HepG2 (cell line): ENCODE data around the gene ZNF23. TPM values are rescaled to one million over a fixed set of nuclear protein-coding genes. Genes with fewer than 3 reads are reported as not detected.

ENCODE experiments used
- BATF2 ChIP-seq: sonication (generic); formaldehyde crosslinking; IDR thresholded peaks from 2 replicates; pipeline ENCODE4 v1.8.0; 2022; ENCODE audit warnings: mild to moderate bottlenecking, missing genetic modification reagents, moderate library complexity
- BORCS8-MEF2B ChIP-seq: sonication (generic); formaldehyde crosslinking; IDR thresholded peaks from 2 replicates; pipeline ENCODE4 v1.8.0; 2022; ENCODE audit warnings: mild to moderate bottlenecking, missing genetic modification reagents
- DMTF1 ChIP-seq: sonication (generic); formaldehyde crosslinking; IDR thresholded peaks from 2 replicates; pipeline ENCODE4 v1.4.0; 2020; ENCODE audit warnings: mild to moderate bottlenecking, missing genetic modification reagents
- ETV6 ChIP-seq: sonication (generic); formaldehyde crosslinking; conservative IDR thresholded peaks from 2 replicates; pipeline ENCODE4 v1.4.0; 2020; ENCODE audit warnings: missing genetic modification reagents
- GABPA ChIP-seq, 2 experiments: IDR thresholded peaks; 2 replicates each; pipeline ENCODE4 v1.6.1; 2011 to 2016; ENCODE audit warnings: low read depth in 2 of 2, low read length in 1 of 2, missing biosample characterization in 1 of 2, missing genetic modification characterization in 1 of 2
- MEIS1 ChIP-seq: sonication (generic); formaldehyde crosslinking; IDR thresholded peaks from 2 replicates; pipeline ENCODE4 v1.9.0; 2021; ENCODE audit warnings: mild to moderate bottlenecking, missing genetic modification reagents, moderate library complexity, borderline replicate concordance
- NR2C2 ChIP-seq: sonication (generic); formaldehyde crosslinking; IDR thresholded peaks from 2 replicates; pipeline ENCODE4 v1.4.0; 2020; ENCODE audit warnings: missing genetic modification reagents, mild to moderate bottlenecking, moderate library complexity, borderline replicate concordance
- NR2F1 ChIP-seq, 2 experiments: fragments of 450-650 bp in 1 of 2; formaldehyde crosslinking in 1 of 2; IDR thresholded peaks; 2 replicates each; pipeline versions ENCODE4 v1.5.0 to v1.6.1; 2016 to 2020; ENCODE audit warnings: mild to moderate bottlenecking in 1 of 2, missing compliant biosample characterization in 1 of 2, missing genetic modification reagents in 1 of 2, moderate library complexity in 1 of 2
- NR2F6 ChIP-seq, 2 experiments: IDR thresholded peaks; 2 replicates each; pipeline ENCODE4 v1.6.1; 2016; ENCODE audit warnings: antibody characterized with exemption in 1 of 2, mild to moderate bottlenecking in 1 of 2
- POLR2AphosphoS5 ChIP-seq: IDR thresholded peaks from 2 replicates; pipeline ENCODE4 v1.6.1; 2012; ENCODE audit warnings: low read depth, low read length
- ZFY ChIP-seq: sonication (generic); formaldehyde crosslinking; IDR thresholded peaks from 2 replicates; pipeline ENCODE4 v1.4.0; 2020; ENCODE audit warnings: missing genetic modification reagents
- ZNF414 ChIP-seq: sonication (generic); formaldehyde crosslinking; IDR thresholded peaks from 2 replicates; pipeline ENCODE4 v1.5.0; 2020; ENCODE audit warnings: missing genetic modification reagents
- ZNF501 ChIP-seq: sonication (generic); formaldehyde crosslinking; IDR thresholded peaks from 2 replicates; pipeline ENCODE4 v1.5.1; 2020; ENCODE audit warnings: mild to moderate bottlenecking, moderate library complexity, missing genetic modification reagents
- ZNF598 ChIP-seq: sonication (generic); formaldehyde crosslinking; IDR thresholded peaks from 2 replicates; pipeline ENCODE4 v1.5.1; 2020; ENCODE audit warnings: mild to moderate bottlenecking, missing genetic modification reagents, borderline replicate concordance
- ZNF7 ChIP-seq: IDR thresholded peaks from 2 replicates; pipeline ENCODE4 v1.6.1; 2016; ENCODE audit warnings: missing biosample characterization, missing genetic modification reagents
- polyA plus RNA-seq, 8 experiments: library from polyadenylated mRNA; depleted of rRNA in 3 of 8; stranded (reverse) in 7 of 8; unstranded in 1 of 8; fragments of >200 nt; fragmentation: Illumina TruSeq in 4 of 8; extraction: Trizol in 4 of 8; gene quantifications; 2 replicates each; pipeline versions ENCODE4 v1.2.1 to v1.2.3, GENCODE V29; 2011 to 2016; ENCODE audit warnings: low read depth in 4 of 8, missing spikeins in 1 of 8, mixed read lengths in 1 of 8; ENCODE audit not compliant: insufficient read depth in 1 of 8
- total RNA-seq, 5 experiments: library from RNA; depleted of rRNA; stranded (reverse); fragments of >200 nt; fragmentation: Illumina TruSeq; extraction: Trizol; gene quantifications; 2 replicates each; pipeline ENCODE4 v1.2.3, GENCODE V29; 2016; ENCODE audit warnings: low read depth in 1 of 5
- TF ChIP-seq, protein P1 (sequence below): sonication (generic); formaldehyde crosslinking; IDR thresholded peaks from 2 replicates; pipeline ENCODE4 v1.5.0; 2020; ENCODE audit warnings: mild to moderate bottlenecking, missing genetic modification reagents, moderate library complexity
- TF ChIP-seq, protein P2 (sequence below): sonication (generic); formaldehyde crosslinking; IDR thresholded peaks from 2 replicates; pipeline ENCODE4 v1.4.0; 2020; ENCODE audit warnings: mild to moderate bottlenecking, missing genetic modification reagents

Gene ZNF23
- total and polyA plus RNA-seq, 2 of the 13 experiments (the other 11 are each of a cell fraction or from before 2014, with no cell fraction given), result 8.6 to 12.2 TPM

- TF ChIP-seq DMTF1 (CRISPR knock-in tag), result 0 out of 2 replicates have a peak, but pooled peaks have one; percentile 32
- peak; percentile 75 for TF ChIP-seq NR2F6 (IDR thresholded peaks at IDR 0.05)
- TF ChIP-seq NR2F6 (CRISPR knock-in tag; IDR thresholded peaks at IDR 0.05), result peak; percentile 70
- no peak for TF ChIP-seq ZNF501 (CRISPR knock-in tag)
- TF ChIP-seq ZNF414 (CRISPR knock-in tag), result peak; percentile 37; the same call in 1 of the 2 replicates
- TF ChIP-seq, protein P1, sequence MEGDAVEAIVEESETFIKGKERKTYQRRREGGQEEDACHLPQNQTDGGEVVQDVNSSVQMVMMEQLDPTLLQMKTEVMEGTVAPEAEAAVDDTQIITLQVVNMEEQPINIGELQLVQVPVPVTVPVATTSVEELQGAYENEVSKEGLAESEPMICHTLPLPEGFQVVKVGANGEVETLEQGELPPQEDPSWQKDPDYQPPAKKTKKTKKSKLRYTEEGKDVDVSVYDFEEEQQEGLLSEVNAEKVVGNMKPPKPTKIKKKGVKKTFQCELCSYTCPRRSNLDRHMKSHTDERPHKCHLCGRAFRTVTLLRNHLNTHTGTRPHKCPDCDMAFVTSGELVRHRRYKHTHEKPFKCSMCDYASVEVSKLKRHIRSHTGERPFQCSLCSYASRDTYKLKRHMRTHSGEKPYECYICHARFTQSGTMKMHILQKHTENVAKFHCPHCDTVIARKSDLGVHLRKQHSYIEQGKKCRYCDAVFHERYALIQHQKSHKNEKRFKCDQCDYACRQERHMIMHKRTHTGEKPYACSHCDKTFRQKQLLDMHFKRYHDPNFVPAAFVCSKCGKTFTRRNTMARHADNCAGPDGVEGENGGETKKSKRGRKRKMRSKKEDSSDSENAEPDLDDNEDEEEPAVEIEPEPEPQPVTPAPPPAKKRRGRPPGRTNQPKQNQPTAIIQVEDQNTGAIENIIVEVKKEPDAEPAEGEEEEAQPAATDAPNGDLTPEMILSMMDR (CRISPR knock-in tag), result peak; percentile 90
- no peak for TF ChIP-seq ETV6 (CRISPR knock-in tag)
- no peak for TF ChIP-seq GABPA (IDR thresholded peaks at IDR 0.05; ENCODE audit: low read depth, low read length)
- no peak for TF ChIP-seq GABPA (CRISPR knock-in tag; IDR thresholded peaks at IDR 0.05; ENCODE audit: low read depth)
- 0 out of 2 replicates have a peak, but pooled peaks have one; percentile 51 for TF ChIP-seq ZNF598 (CRISPR knock-in tag)
- TF ChIP-seq, protein P2, sequence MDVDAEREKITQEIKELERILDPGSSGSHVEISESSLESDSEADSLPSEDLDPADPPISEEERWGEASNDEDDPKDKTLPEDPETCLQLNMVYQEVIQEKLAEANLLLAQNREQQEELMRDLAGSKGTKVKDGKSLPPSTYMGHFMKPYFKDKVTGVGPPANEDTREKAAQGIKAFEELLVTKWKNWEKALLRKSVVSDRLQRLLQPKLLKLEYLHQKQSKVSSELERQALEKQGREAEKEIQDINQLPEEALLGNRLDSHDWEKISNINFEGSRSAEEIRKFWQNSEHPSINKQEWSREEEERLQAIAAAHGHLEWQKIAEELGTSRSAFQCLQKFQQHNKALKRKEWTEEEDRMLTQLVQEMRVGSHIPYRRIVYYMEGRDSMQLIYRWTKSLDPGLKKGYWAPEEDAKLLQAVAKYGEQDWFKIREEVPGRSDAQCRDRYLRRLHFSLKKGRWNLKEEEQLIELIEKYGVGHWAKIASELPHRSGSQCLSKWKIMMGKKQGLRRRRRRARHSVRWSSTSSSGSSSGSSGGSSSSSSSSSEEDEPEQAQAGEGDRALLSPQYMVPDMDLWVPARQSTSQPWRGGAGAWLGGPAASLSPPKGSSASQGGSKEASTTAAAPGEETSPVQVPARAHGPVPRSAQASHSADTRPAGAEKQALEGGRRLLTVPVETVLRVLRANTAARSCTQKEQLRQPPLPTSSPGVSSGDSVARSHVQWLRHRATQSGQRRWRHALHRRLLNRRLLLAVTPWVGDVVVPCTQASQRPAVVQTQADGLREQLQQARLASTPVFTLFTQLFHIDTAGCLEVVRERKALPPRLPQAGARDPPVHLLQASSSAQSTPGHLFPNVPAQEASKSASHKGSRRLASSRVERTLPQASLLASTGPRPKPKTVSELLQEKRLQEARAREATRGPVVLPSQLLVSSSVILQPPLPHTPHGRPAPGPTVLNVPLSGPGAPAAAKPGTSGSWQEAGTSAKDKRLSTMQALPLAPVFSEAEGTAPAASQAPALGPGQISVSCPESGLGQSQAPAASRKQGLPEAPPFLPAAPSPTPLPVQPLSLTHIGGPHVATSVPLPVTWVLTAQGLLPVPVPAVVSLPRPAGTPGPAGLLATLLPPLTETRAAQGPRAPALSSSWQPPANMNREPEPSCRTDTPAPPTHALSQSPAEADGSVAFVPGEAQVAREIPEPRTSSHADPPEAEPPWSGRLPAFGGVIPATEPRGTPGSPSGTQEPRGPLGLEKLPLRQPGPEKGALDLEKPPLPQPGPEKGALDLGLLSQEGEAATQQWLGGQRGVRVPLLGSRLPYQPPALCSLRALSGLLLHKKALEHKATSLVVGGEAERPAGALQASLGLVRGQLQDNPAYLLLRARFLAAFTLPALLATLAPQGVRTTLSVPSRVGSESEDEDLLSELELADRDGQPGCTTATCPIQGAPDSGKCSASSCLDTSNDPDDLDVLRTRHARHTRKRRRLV (CRISPR knock-in tag), result no peak
- TF ChIP-seq ZNF7 (CRISPR knock-in tag), result no peak
- TF ChIP-seq POLR2AphosphoS5, result no peak
- 0 out of 4 replicates have a peak, but pooled peaks of 1 of the 2 experiments have one; percentile 33 for TF ChIP-seq NR2F1 (CRISPR knock-in tag; IDR thresholded peaks at IDR 0.05)
- no peak for TF ChIP-seq BATF2 (CRISPR knock-in tag)
- TF ChIP-seq NR2C2 (CRISPR knock-in tag), result 0 out of 2 replicates have a peak, but pooled peaks have one; percentile 30
- TF ChIP-seq ZFY, result no peak
- no peak for TF ChIP-seq BORCS8-MEF2B
- peak; percentile 60; the same call in 1 of the 2 replicates for TF ChIP-seq MEIS1 (CRISPR knock-in tag)
Observed at GRCh38 chr16:71440669-71441347, 21.2 kb downstream of the ZNF23 start (continued).
